Measurements from ENCODE around the gene NOP53.
"Not testable (repeated sequence)": the region's sequence is repeated elsewhere in the genome, so short reads cannot be mapped to it uniquely, and the experiment has no call there.

GRCh38 chr19:47746129-47746528 is 783 bp downstream of the NOP53 start:
- not testable (repeated sequence) for TF ChIP-seq CTCF, POLR2A (IDR thresholded peaks at IDR 0.05)

Measured in body of pancreas (tissue), 4 donors.